Body of pancreas (tissue), 4 donors: Measurements from ENCODE around the gene FAM78A. TPM values are rescaled to one million over a fixed set of nuclear protein-coding genes. Genes with fewer than 3 reads are reported as not detected.

Experiments used
- ATAC-seq: fragments of 150-250 bp; one replicate; pipeline ENCODE4 v1.9.1; 2016
- DNase-seq, 4 donors: peaks; one replicate each; pipeline ENCODE4 v3.0.0-alpha.2; 2019
- H3K27ac ChIP-seq, 4 donors: fragments of 200-600 bp; sonication (generic); 1 replicate in 3 of 4; 2 replicates in 1 of 4; pipeline versions ENCODE4 v1.5.1 to v1.6.1; 2016 to 2019; ENCODE audit warnings: mild to moderate bottlenecking in 1 of 4, mixed read lengths in 1 of 4, moderate library complexity in 1 of 4
- H3K27me3 ChIP-seq, 2 donors: fragments of 200-600 bp; sonication (generic); one replicate each; pipeline ENCODE4 v1.6.0; 2016; ENCODE audit warnings: mild to moderate bottlenecking in 1 of 2
- H3K36me3 ChIP-seq, 2 donors: fragments of 200-600 bp; sonication (generic); replicated peaks in 1 of 2; 2 replicates each; pipeline ENCODE4 v1.5.1; 2016; ENCODE audit warnings: low read depth in 2 of 2; ENCODE audit not compliant: insufficient read depth in 1 of 2
- H3K4me1 ChIP-seq: fragments of 200-600 bp; sonication (generic); one replicate; pipeline ENCODE4 v1.6.0; 2016
- H3K4me3 ChIP-seq, 2 donors: fragments of 200-600 bp; sonication (generic); 1 replicate in 1 of 2; 2 replicates in 1 of 2; pipeline ENCODE4 v1.5.1; 2016 to 2019
- H3K9me3 ChIP-seq, 3 donors: fragments of 200-600 bp; sonication (generic); 1 replicate in 2 of 3; 2 replicates in 1 of 3; pipeline ENCODE4 v1.5.1; 2016
- CTCF ChIP-seq, 7 experiments: fragments of 450-650 bp in 4 of 7; fragments of 200-600 bp in 3 of 7; sonication (generic) in 3 of 7; IDR thresholded peaks; one replicate each; pipeline ENCODE4 v1.5.1; 2016 to 2019; ENCODE audit warnings: antibody characterized with exemption in 7 of 7
- POLR2A ChIP-seq, 3 donors: fragments of 450-650 bp; IDR thresholded peaks; one replicate each; pipeline ENCODE4 v1.6.1; 2016; ENCODE audit warnings: antibody characterized with exemption in 3 of 3, mild to moderate bottlenecking in 2 of 3
- WGBS, 2 donors: methylation state at CpG; one replicate each; pipeline ENCODE4 v1.1.5; 2017; 5-methylcytosine and 5-hydroxymethylcytosine counted together
- intact Hi-C: fragments of 100-400 bp; cut with DNase I; formaldehyde crosslinking; loops from one replicate; pipeline ENCODE4 v1.15.1; 2023
- total RNA-seq, 2 donors: library from RNA; depleted of rRNA; stranded (reverse); fragments of >200 nt; gene quantifications; one replicate each; pipeline ENCODE4 v1.1.0, GENCODE V29; 2016

FAM78A gene
- total RNA-seq, 2 donors from 2014 or later = under 0.01 to 0.78 TPM

GRCh38 chr9:131307974-131308373 is 31.7 kb upstream of the FAM78A start:
- DNase-seq = no peak
- Histone ChIP-seq H3K9me3 (no peaks in the 10 kb centered on the region), H3K36me3 (no peaks in the 10 kb centered on the region), H3K4me3 (no peak overlapping the region), H3K27me3 (no peaks in the 10 kb centered on the region), H3K27ac (no peak overlapping the region), H3K4me1 (no peaks in the 10 kb centered on the region)
- 88% methylated on average over 14 of the region's 31 CpGs; no CpG with 5 or more reads in 1 of the 2 donors for WGBS, 2 donors
- intact Hi-C loops = no loop called here
- TF ChIP-seq POLR2A (IDR thresholded peaks at IDR 0.05) = no peak
- no peak for TF ChIP-seq CTCF (IDR thresholded peaks at IDR 0.05)
- no peak for ATAC-seq

- Histone ChIP-seq H3K9me3 (no peaks in the 10 kb centered on the region), H3K4me3 (no peak overlapping the region), H3K27ac (no peak overlapping the region), H3K36me3 (no peaks in the 10 kb centered on the region), H3K27me3 (no peaks in the 10 kb centered on the region), H3K4me1 (peaks cover 7% of the 10 kb centered on the region)
- TF ChIP-seq CTCF (IDR thresholded peaks at IDR 0.05) (no peak), POLR2A (IDR thresholded peaks at IDR 0.05) (no peak)
- DNase-seq = no peak
- intact Hi-C loops = no loop called here
- WGBS, 2 donors = 91 to 92% methylated on average over 14 of the region's 14 CpGs
- no peak for ATAC-seq
These were observed 30.2 kb upstream of the FAM78A start for GRCh38 chr9:131306397-131307004.

GRCh38 chr9:131304676-131305355 is 28.5 kb upstream of the FAM78A start:
- ATAC-seq (no peak), DNase-seq (no peak)
- Histone ChIP-seq H3K4me3 (no peak overlapping the region), H3K9me3 (no peaks in the 10 kb centered on the region), H3K27ac (no peak overlapping the region), H3K27me3 (no peaks in the 10 kb centered on the region), H3K4me1 (peaks cover 7% of the 10 kb centered on the region), H3K36me3 (no peaks in the 10 kb centered on the region)
- 77 to 78% methylated on average over 19 of the region's 19 CpGs for WGBS, 2 donors
- no peak for TF ChIP-seq CTCF (IDR thresholded peaks at IDR 0.05)
- no peak for TF ChIP-seq POLR2A (IDR thresholded peaks at IDR 0.05)
- intact Hi-C loops = no loop called here

GRCh38 chr9:131303381-131304321 is 27.3 kb upstream of the FAM78A start:
- peaks cover 7% of the 10 kb centered on the region for H3K4me1 ChIP-seq
- no peak overlapping the region for H3K4me3 ChIP-seq
- 64 to 72% methylated on average over 3 to 11 of the region's 11 CpGs for WGBS, 2 donors
- no peaks in the 10 kb centered on the region for H3K36me3 ChIP-seq
- no peak for ATAC-seq
- intact Hi-C loops = no loop called here
- H3K9me3 ChIP-seq = no peaks in the 10 kb centered on the region
- H3K27me3 ChIP-seq = no peaks in the 10 kb centered on the region
- H3K27ac ChIP-seq = no peak overlapping the region
- TF ChIP-seq POLR2A (IDR thresholded peaks at IDR 0.05) (no peak), CTCF (IDR thresholded peaks at IDR 0.05) (no peak)
- no peak for DNase-seq
